Stimulated activated CD4-positive, alpha-beta T cell treated with anti-CD3 and anti-CD28 coated beads, TNF-alpha, amount 100 ng/mL, for 24 hours (primary cell): ENCODE results near the gene TNRC6B.

Experiments
- DNase-seq, 3 experiments: peaks; one replicate each; pipeline ENCODE4 v3.0.0-alpha.2; 2020; ENCODE audit warnings: low read depth in 3 of 3

The TNRC6B gene

GRCh38 chr22:40240686-40241085 lies 63.0 kb downstream of the TNRC6B start:
- DNase-seq = no peak

DNA sequence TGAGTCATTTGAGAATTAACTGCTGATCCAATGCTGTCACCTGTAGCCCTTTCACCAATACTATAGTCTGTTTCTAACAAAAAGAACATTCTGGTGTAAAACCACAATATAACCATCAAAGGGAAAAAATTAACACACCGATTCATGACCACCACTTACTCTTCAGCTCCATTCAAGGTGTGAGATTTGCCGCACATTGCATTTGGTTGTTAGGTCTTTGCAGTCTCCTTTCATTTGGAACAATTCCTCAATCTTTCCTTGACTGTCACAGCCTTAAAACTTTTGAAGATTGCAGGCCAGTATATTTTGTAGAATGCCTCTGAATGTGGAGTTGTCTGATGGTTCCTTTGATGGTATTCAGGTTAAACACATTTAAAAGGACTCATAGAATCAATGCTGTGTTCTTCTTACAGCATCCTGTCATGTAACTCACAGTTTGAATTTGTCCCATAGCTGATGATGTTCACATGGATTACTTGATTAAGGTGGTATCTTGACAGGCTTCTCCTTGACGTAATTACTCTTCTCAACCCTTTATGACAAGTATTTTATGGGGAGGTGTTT lies 63.6 kb downstream of the TNRC6B start:
- DNase-seq = no peak

GRCh38 chr22:40243891-40244290 lies 66.2 kb downstream of the TNRC6B start:
- DNase-seq = no peak

DNA sequence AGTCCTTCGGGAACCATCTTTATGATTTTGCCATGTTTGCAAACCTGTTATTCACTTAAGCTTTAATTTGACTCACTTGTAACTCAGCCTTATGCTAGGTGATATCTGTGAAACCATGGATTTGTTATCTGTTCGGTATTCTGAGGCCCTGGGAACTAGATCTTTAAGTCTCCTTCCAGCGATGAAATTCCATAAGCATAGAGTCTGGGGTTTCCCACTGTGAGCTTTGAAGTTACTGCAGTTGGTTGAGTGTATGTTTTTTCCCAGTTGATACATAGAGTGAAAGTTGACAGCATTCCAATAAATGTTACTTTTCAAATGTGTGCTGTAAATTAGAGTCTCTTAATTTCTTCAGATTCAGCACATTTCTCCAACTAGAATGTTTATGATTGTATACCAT lies 66.9 kb downstream of the TNRC6B start:
- no peak for DNase-seq

GRCh38 chr22:40247976-40248375 lies 70.3 kb downstream of the TNRC6B start:
- peak in 1 of 3 experiments; percentile 41 for DNase-seq

GRCh38 chr22:40249286-40249685 lies 71.6 kb downstream of the TNRC6B start:
- no peak for DNase-seq

DNA sequence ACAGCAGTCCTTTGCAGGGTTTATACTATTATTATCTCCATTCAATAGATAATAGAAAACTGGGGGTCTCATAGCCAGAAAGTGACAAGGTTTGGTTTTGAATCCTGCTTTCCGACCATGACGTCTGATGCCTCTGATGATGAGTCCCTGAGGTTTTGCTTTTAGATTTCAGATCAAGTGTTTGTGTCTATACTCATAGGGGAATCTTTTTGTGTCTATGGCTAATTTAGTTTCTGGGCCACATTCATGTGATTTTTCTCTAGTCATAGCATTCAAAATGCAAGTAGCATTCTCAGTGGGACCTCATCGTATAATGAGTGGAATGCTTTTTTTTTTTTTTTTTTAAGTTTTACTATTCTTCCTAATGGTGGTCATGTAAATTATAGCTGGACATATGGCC lies 72.9 kb downstream of the TNRC6B start:
- DNase-seq = no peak

- DNase-seq = no peak
These were observed 73.4 kb downstream of the TNRC6B start for GRCh38 chr22:40251106-40251505.

DNA sequence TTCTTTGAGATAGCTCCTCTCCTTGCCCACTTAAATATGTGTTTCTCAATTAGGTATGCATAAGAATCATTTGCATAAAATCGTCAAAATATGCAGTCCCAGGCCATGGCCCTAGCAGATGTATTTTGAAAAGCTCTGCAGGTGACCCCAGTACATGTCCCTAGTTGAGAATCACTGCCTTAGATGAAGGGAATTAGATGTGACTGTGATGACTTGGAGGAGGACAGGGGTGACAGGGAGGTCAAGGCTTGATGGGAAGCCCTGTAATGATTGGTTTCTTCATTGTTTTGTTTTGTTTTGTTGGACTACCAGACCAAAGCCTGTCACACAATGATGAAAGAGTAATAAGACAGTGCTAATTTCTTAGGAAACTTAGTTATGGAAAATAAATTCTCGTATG lies 74.4 kb downstream of the TNRC6B start:
- no peak for DNase-seq

DNA sequence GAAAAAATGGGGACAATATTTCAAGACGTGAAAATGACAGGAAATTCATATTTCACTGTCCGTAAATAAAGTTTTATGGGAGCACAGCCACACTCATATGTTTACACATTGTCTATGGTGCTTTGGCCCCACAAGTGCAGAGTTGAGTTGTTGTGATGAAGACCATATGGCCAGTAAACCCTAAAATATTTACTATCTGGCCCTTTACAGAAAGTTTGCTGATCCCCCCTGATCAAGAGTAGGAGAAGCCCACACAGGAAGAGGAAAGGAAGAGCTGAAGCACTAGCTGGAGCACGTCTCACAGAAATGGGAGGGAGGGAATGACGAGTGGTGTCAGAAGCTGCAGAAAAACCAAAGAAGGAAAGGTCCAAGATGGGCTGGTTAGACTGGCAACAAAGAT lies 78.8 kb downstream of the TNRC6B start:
- DNase-seq = no peak

DNA sequence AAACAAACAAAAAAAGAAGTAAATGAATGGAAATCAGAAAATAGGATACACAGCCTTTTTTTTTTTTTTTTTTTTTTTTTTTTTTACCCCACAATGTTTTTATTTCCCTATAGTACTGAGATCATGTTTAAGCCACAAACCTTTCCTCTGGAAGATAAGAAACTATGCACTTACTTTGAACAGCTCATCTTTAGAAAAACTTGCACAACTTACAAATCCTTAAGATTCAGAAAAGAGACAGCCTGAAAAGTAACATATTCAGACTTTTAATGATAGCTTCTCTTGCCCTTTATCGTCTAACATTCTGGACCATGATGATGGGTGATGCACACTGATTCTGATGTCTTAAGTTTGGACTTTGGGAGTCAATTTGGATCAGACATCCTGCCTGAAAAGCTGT lies 80.3 kb downstream of the TNRC6B start:
- no peak for DNase-seq

GRCh38 chr22:40258501-40258915 lies 80.8 kb downstream of the TNRC6B start:
- no peak for DNase-seq

DNA sequence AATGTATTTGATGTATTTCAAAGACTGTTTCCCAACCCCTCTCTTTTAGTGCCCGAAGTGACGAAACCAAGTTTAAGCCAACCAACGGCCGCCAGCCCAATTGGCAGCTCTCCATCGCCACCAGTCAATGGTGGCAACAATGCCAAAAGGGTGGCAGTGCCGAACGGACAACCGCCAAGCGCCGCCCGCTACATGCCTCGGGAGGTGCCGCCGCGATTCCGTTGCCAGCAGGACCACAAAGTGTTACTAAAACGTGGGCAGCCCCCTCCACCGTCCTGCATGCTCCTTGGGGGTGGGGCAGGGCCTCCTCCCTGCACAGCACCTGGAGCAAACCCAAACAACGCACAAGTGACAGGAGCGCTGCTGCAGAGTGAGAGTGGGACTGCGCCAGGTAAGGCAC lies 84.1 kb downstream of the TNRC6B start:
- DNase-seq = no peak

DNA sequence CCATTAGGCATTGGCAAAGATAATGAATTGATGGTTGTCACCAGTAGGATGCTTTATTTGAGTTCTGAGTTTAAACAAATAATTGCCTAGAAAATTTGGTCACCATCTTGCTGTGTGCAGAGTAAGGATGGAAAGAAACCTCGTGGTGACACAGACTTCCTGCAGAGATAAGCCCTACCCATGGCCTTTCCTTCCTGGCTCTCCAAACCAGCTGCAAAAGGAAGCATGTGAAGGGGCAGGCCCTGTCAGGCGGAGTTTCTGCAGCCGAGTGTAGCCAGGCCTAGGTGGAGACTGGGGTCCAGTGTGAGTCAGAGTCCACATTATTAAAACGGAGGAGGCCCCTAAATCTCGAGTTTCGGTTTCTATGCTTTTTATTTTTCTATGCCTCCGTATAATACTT lies 85.5 kb downstream of the TNRC6B start:
- no peak for DNase-seq

GRCh38 chr22:40265783-40266182 lies 88.1 kb downstream of the TNRC6B start:
- no peak for DNase-seq

GRCh38 chr22:40270031-40270430 lies 92.3 kb downstream of the TNRC6B start:
- DNase-seq = no peak

GRCh38 chr22:40270748-40271373 lies 93.1 kb downstream of the TNRC6B start:
- DNase-seq = no peak

DNA sequence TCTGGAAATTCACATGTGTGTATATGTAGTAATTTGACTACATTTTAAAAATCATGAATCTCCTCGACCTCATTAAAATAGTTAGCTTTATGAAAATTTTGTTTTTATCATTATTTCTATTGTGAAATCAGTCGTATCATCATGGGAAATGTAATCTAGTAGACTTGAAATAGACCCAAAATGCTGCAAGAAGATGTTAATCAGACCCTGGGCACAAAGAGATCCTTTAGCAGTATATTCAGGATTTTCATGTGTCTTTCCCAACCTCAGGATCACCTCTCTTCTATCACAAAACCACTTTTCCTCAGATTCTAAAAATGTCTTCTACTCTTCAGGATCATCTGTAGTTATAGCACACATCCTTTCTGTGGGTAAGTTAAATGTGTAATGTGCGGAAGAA lies 93.7 kb downstream of the TNRC6B start:
- no peak for DNase-seq

DNA sequence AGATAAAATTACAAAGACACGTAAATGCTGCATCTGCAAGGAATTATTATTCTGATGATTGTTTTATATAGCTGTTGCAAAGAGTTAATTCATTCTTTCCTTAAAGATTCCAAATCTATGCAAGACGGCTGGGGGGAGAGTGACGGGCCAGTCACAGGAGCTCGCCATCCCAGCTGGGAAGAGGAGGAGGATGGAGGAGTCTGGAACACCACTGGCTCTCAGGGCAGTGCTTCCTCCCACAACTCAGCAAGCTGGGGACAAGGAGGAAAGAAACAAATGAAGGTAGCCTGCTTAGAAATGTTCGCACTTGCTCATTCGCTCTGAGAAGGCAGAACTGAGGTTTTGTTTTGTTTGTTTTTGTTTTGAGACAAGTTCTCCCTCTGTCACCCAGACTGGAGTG lies 95.6 kb downstream of the TNRC6B start:
- DNase-seq = no peak

DNA sequence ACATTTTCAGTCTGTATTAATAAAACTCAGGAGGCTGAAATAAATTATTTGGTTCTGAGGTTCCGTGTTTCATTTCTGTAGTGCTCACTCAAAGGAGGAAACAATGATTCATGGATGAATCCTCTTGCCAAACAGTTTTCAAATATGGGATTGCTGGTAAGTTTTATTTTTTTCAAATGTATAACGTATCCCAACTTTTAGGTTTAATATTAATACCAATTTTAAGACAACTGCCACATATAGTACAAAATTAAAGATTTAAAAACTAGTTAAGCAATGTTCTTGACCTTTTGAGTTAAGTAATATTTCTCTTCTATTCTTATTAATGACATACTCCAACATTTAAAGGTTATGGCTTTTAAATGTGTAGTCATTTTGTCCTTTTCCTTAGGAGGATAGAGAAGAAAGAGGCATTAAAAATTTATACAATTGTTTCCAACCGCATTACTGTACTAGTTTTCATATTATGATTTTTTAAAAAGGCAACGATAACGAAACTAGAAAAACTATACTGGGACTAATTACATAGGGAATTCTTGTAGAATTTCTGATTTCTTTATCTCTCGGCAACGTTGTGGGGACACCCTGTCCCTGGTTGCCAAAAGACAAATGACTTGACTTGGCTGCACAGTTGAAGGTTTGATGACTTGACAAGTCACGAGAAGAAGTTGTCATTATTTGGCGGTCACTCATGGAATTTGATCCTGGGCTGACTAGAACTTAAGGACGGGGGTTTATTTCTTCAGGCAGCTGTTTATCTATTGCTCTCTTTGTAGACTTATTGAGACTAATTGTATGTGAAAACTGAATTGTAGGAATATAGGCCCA lies 99.5 kb downstream of the TNRC6B start:
- no peak for DNase-seq

- no peak for DNase-seq
These were observed 101.3 kb downstream of the TNRC6B start for GRCh38 chr22:40279017-40279416.

DNA sequence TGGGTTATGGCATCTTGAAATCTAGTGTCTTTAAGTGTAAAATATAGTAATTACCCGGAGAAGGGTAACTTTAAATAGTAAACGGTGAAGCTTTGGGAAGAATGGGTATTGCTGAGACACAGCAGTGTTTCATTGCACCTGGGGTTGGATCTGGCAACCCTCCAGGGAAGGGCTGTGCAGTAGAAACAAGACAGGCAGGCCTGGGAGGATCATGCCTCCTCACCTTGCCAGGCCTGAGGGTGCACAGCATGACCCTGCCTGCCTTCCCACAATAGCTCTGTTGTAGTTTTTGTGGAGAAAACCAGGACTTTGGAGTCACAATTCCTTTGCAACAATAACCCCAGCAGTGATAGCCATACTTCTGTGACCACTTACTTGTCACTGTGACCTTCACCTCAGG lies 104.0 kb downstream of the TNRC6B start:
- no peak for DNase-seq

GRCh38 chr22:40285513-40285912 lies 107.8 kb downstream of the TNRC6B start:
- DNase-seq = no peak
